ENCODE data around the gene NKD2.
"Not testable (repeated sequence)": the region's sequence is repeated elsewhere in the genome, so short reads cannot be mapped to it uniquely, and the experiment has no call there.

Gene NKD2

GRCh38 chr5:1075931-1076330 is 67.3 kb downstream of the NKD2 start:
- no peak for DNase-seq

DNA sequence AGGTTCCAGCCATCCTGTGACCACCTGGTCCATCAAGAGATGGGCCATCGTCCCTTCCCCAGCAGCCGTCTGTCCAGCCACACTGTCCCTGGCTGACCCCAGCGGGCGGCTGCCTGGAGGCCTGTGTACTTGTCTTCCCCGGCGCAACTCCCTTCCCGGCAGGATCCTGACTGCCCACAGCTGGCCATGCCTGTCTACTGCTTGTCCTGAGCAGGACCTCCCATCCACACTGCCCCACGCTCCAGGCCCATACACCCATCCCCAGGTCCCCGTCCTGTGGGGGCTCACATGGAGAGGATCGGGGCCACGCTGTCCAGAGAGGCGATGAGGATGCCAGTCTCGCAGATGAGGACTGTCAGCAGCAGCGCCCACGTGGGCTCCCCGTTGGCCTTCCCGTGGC is 67.8 kb downstream of the NKD2 start:
- no peak for DNase-seq

DNA sequence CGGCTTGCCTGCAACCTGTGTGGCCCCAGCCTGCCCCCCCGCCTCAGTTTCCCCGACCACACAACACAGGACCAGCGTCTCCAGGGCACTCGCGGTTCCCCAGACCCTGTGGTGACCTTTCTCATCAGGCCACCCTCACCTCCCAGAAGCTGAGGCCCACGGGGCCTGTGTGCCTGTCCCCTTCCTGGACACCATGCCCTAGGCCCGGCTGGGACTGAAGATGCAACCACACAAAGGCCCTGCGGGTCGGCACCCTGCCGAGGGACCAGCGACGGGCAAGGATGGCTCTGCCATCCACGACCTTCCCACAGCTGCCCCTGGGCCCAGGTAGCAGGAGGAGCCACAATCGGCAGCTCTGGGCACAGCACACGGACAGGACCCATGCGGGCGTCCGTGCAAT is 68.4 kb downstream of the NKD2 start:
- DNase-seq, result no peak

DNA sequence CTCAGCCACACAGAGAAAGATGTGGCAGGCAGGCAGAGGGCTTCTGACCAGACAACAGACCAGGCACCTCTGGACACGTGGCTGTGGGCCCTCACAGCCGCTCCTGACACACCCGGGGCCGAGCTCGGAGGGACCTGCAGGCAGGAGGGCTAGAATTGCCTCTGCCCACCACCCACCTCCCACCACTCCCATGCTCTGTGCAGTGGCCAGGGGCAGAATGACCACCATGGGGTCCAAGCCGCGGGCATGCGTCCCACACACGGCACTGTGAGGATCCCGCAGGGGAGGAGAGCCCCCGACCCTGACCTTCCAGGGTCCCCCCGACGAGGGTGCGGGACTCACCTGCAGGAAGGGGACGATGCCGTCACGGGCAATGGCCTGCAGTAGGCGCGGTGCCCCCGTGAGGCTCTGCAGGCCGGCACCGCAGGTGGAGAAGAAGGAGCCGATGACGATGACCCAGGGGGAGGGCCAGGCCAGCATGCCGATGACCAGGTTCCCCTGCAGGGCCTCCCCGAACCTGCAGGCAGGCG is 69.0 kb downstream of the NKD2 start:
- DNase-seq, result no peak

DNA sequence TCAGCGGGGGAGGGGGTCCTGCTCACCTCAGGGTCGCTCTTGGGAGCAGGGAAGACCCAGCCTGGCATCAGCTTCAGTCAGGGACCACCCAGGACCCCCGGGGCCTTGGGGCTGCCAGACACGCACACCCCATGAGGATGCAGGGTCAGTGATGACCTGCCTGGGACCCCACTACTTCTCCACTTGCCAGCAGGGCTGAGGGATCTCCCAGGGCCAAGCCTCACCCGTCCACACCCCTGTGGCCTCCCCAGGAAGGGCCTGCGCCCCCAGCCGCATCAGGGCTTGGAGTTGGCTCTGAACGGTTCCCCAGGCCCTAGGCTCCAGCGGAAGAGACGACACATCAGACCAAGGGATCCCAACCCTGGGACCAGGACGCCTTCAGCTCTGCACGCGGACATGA is 69.6 kb downstream of the NKD2 start:
- no peak for DNase-seq

- no peak for DNase-seq
Observed at GRCh38 chr5:1078851-1079250, 70.2 kb downstream of the NKD2 start.

DNA sequence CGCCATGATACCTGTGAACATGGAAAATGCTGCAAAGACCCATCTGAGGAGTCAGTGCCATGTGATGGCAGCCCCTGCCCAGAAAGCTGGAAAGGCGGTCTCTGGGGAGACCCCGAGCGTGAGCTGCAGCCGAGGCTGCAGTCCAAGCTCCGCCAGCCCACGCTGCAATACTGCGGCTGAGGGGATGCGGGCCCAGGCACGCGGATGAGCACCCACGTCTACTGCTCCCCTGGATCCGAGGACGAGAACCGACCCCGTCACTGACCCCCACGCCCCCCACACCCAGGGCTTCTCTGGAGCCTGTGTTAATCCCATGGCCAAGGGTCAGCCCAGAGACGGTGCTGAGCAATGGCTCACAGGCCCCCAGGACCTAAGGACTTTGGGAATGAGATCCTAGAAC is 70.9 kb downstream of the NKD2 start:
- no peak for DNase-seq

DNA sequence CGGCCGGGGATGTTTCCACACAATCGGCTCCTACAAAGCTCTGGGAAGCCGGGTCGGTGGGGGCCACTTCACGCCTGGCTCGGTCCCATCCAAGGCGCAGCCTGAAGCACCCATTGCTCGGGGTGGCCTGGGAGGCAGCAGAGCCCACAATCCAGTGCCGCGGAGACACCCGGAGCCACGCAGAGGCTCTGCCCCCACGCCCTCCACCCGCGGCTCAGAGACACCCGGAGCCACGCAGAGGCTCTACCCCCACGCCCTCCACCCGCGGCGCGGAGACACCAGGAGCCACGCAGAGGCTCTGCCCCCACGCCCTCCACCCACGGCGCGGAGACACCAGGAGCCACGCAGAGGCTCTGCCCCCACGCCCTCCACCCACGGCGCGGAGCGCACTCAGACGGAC is 71.4 kb downstream of the NKD2 start:
- DNase-seq, result no peak

- no peak for DNase-seq
Observed at GRCh38 chr5:1080432-1080831, 71.8 kb downstream of the NKD2 start.

DNA sequence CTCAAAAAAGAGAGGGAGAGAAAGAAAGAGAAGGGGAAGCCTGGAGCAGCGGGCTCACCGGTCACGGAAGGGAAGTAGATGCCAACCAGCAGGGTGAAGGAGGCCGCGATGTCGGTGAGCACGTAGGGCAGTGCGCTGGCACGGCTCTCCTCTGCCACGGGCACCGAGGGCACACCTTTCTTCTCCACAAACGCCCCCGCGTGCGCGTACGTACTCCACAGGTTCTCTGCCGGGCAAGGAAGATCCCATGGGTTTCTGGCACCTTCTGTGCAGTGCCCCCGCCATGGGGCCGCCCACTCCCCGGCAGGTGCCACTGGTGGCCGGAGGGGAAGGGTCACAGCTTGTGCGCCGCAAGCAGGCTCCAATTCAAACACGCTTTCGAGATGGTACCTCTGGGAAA is 72.9 kb downstream of the NKD2 start:
- no peak for DNase-seq

- not testable (repeated sequence) for DNase-seq
Observed at GRCh38 chr5:1083026-1083425, 74.4 kb downstream of the NKD2 start.

GRCh38 chr5:1083823-1084605 is 75.4 kb downstream of the NKD2 start:
- no peak for DNase-seq

DNA sequence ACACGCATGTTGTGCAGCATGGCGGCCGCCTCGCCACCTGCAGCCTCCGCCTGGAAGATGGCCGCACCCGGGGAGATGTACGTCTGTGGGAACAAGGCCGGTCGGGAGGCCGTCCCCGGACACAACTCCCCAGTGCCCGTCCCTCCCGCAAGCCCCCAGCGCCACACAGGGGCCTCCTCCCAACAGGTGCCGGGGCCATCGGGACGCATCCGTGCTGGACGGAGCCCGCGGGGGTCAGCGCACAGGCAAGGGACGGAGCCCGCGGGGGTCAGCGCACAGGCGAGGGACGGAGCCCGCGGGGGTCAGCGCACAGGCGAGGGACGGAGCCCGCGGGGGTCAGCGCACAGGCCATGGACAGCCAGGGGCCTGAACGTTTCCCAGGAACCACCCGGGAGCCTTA is 76.8 kb downstream of the NKD2 start:
- DNase-seq, result no peak

GRCh38 chr5:1086137-1086536 is 77.5 kb downstream of the NKD2 start:
- DNase-seq, result no peak

DNA sequence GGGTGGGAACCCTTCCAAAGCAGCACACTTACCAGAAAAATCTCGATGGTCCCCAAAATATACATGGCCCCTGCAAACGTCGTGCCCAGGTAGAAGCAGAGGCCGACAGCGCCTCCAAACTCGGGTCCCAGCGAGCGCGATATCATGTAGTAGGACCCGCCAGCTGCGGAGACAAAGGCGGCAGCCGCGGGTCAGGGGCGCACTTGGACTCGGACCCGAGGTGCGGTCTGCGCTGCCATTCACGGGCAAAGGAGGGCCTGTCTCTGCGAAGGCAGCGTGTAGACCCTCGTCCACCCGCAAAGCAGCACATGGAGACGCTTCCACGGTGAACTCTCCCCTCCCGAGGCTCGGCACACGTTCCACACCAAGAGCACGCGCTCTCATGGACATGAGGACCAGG is 78.3 kb downstream of the NKD2 start:
- DNase-seq, result no peak

DNA sequence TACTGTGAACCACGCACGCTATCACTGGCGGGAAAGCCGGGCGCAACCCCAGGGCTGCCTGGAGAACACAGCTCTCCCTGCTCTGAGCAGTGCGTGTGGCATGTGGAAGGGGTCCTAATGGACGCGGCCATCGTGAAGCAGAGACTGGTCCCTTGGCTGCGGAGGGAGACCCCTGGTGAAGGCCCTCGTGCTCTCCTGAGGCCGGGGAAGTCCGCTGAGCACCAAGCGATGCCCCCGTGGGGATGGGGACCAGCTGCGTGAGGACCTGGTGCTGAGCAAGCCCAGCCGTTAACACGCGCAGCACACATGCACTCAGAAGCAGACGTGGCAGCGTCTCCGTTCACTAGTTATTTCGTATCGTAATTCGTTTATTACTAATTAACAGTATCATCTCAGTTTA is 78.8 kb downstream of the NKD2 start:
- no peak for DNase-seq

DNA sequence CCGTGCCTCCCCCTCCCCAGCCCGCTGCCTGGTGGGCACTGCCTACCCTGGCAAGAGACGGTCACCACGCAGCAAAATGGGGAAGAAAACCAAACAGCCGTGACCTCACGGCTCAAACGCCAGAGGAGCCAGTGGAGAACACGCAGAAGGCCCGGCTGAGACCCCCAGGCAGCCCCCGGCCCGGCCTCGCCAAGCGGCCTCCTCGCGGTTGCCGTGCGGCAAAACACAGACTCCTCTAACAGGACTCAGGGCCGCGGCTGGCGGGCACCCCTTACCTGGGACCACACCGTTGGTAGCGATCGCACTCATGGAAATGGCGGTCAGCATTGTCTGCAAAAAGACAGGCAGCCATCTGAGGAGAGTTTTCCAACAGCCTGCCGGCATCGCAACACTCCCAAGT is 79.4 kb downstream of the NKD2 start:
- DNase-seq, result no peak

Measured in CD4-positive, alpha-beta T cell treated with Interleukin-6 for 4 hours (primary cell).